ENCODE measurements around the gene PNPLA8.
A peak's percentile ranks its signal among the peaks of the same experiment; 100 is the strongest.
"Not testable (repeated sequence)": the region's sequence is repeated elsewhere in the genome, so short reads cannot be mapped to it uniquely, and the experiment has no call there.

The PNPLA8 gene, protein sequence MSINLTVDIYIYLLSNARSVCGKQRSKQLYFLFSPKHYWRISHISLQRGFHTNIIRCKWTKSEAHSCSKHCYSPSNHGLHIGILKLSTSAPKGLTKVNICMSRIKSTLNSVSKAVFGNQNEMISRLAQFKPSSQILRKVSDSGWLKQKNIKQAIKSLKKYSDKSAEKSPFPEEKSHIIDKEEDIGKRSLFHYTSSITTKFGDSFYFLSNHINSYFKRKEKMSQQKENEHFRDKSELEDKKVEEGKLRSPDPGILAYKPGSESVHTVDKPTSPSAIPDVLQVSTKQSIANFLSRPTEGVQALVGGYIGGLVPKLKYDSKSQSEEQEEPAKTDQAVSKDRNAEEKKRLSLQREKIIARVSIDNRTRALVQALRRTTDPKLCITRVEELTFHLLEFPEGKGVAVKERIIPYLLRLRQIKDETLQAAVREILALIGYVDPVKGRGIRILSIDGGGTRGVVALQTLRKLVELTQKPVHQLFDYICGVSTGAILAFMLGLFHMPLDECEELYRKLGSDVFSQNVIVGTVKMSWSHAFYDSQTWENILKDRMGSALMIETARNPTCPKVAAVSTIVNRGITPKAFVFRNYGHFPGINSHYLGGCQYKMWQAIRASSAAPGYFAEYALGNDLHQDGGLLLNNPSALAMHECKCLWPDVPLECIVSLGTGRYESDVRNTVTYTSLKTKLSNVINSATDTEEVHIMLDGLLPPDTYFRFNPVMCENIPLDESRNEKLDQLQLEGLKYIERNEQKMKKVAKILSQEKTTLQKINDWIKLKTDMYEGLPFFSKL

DNA sequence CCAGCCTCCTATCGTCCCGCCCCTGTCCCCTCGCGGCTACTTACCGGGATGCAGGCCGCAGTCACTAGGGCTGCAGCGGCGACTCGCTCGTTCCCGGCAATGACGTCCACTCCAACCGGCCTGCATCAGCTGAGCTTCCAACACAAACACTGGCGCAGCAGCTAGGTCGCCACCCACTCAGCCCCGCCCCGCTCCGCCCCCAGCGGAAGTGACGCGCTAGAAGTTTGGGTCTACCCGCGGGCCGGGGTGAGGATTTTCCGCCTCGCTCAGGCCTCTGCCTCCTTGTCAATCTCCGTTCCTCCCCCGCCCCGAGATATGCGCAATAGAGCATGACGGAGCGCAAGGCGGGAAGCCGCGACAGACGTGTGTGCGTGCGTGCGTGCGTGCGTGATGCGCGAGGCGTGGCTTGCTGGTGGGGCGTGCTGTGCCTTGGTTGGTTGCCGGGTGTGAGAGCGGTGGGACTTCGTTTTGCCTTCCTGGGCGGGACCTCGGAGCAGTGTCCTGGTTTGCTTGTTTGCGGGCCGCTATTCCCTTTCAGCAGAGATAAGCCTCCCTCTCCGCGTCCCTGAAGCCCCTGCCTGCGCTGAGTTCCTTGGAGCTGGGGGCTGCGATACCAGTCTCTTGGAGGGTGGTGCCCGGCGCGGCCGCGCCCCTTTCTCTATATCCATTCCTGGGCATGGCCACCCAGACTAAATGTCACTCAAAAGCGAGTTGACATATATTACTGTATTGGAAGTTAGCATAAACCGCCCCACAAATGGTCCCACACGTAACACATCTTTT, at the start of gene PNPLA8:
Gene PNPLA8, minus strand, starts transcription at position 151 of the 783 bp plus-strand sequence. CDS start 10,644 bp downstream, outside the sequence.
- peak; percentile 100 for DNase-seq

DNA sequence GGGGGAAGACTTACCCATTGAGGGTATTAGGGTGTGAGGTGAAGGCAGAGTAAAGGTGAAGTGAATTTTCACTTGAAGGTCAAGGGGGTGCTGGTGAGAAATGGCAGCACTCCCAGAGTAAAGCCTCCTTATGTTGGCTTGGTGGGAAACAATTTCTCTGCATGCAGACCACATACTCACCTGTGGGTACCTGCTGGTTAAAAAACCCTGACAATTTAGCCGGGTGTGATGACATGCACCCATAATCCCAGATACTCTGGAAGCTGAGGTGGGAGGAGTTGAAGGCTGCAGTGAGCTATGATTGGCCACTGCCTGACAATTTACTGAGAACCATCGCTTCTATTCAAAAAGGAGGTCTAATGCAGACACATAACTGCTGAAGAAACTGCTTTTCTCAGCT, 49.2 kb upstream of the PNPLA8 start:
- DNase-seq: no peak

DNA sequence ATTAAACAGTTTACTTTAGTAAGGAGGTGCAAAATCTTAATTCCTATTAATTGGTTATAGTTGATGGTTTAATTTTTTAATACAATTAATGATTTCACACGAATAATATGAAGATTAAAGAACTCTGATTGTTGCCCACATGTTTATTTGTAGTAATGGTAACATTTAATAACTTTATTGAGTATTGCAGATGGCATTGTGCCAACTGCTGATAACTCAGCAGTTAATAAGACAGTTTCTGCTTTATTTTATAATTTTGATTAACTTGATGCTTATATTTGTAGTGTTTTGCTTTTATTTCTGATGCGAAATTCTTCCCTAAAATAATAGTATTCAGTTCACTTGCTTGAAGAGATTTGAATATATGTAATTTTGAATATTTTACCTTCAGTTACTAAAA, 46.5 kb upstream of the PNPLA8 start:
- DNase-seq: no peak

DNA sequence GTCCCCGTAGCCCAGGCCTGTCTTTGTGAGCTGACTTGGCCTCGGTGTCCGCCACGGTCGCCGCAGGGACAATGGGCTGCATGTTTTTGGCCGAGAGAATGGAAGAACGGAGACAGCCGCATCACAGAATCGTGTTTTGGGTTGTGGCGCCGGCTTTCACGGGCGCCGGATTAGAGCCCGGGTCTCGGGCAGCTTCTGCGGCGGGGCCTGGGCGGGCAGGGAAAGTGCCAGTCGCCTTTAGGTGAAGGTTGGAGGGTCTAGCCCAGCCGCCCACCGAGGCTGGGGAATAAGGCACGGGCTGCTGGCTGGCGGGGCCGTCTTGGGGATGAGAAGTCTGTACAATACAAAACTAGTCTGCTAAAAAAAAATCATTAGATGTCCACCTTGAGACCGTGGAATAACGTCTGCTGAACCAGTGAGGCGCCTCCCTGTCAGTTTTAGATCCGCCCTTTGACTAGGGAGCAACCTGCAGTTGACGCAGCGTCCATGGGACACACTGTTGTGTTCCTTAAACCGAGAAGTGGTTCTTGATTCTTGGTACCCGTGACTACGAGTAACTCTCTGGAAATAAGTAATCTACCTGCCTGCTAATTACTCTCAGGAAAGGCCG, 44.3 kb upstream of the PNPLA8 start:
- peak; percentile 23 for DNase-seq

DNA sequence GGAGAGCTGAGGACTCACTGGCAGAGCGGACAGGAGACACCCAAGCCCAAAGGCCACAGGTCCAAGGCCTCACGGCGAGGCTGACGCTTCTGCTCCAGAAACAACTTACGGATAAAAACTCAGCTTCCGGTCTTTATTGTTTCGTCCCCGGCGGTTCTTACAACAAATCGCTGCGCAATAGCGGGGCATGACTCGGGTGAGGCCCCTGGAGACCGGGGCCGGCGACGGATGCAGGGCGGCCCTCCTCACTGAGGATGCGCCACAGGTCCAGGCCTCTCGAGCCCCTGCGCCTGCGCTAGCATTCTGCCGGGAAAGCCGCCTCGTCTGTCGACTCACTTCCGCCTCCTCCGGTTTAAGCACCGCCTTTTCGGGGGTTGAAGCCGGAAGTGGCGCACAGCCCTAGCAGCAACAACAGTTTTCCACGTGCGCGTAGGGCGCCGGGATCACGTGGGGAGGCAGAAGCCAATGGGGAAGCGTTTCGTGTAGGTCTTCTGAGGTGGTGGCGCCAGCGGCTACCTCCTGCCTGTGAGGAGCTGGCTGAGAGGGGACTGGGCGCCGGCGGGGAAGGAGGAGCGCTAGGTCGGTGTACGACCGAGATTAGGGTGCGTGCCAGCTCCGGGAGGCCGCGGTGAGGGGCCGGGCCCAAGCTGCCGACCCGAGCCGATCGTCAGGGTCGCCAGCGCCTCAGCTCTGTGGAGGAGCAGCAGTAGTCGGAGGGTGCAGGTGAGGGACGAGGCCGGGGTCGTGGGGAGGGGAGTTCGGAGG, 43.6 kb upstream of the PNPLA8 start, which contains the start of the genes DNAJB9 and THAP5:
Gene DNAJB9, plus strand, starts transcription at position 494 of the 765 bp plus-strand sequence. CDS start 1,853 bp downstream, outside the sequence.
Gene THAP5, minus strand, starts transcription at position 326 of the 765 bp plus-strand sequence. Its CDS starts 137 bp downstream, at position 189.
- DNase-seq: peak; percentile 99

DNA sequence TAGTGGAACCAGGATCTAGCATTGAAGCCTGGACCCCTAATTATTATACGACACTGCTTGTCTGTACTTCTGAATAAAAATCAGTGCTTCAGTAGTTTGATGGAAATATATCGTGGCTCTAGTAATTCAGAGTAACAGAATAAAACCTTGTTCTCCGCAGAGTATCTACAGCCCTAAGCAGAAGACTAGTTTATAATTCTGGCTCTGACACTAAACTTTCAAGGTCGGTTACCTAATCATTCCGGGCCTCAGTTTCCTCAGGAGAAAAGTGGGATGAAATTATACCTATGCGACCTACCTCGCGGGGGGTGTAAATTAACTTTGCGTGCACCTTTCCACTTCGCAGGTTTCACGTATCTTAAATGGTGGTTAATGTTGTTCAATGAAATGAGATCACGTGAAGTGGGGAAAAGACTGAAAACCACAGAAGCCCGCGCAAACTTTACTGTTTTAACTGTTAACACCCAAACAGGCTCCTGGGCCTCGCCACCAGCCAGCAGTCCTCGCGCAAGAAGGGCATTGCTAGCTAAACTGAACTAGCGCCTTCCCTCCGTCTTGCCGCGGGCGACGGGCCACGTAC, 43.0 kb upstream of the PNPLA8 start:
- DNase-seq: no peak

DNA sequence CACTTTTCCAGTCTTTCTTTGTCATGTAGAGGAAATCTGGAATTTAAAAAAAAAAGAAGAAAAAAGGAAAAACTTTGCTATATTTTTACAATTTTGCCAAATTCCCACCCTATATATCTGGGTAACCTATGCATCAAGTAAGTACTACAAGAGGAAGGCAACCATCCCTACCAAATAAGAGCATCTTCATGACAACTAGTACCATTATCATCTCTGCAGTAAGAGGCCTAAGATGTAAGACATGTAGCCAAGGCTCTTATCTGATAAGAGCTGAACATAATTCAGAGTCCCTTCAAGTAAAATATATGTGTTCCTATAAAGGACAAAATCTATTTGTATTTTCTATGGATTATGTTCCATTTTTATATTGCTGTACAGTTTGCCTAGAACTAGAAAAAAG, 40.1 kb upstream of the PNPLA8 start:
- DNase-seq: no peak

DNA sequence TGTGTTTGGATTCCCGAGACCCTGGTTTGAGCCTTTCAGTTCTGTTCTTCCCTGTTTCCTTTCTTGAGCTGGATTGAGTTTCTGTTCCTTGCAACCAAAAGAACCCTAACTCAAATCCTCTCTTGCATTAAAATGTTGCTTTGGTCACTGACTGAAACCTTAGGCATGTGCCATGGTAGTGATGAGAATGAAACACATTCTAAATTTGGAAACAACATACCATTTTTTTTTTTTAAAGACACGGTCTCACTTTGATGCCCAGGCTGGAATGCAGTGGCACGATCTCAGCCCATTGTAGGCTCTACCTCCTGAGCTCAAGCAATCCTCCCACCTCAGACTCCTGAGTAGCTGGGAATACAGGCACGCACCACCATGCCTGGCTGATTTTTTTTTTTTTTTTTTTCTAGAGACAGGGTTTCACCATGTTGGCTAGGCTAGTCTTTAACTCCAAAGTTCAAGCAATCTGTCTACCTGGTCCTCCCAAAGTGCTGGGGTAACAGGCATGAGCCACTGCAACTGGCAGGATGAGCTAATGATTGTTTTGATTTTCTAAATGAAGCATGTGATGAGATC, 35.2 kb upstream of the PNPLA8 start:
- peak; percentile 19 for DNase-seq

DNA sequence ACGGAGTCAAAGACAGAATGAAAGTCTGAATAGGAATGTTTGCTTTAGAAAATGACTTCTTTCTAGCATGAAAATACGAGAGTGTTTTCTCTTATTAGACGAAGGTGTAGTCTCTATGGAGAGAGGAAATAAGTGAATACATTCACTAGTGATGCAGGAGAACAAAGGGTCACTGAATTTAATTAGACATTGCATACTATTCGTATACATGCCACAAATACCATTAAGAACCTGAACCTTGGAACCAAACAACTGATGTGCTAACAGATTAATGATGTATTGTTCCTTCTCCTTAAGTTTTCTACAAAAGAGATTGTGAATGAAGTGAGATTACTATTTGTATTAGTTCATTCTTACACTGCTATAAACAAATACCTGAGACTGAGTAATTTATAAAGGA, 33.3 kb upstream of the PNPLA8 start:
- DNase-seq: no peak

DNA sequence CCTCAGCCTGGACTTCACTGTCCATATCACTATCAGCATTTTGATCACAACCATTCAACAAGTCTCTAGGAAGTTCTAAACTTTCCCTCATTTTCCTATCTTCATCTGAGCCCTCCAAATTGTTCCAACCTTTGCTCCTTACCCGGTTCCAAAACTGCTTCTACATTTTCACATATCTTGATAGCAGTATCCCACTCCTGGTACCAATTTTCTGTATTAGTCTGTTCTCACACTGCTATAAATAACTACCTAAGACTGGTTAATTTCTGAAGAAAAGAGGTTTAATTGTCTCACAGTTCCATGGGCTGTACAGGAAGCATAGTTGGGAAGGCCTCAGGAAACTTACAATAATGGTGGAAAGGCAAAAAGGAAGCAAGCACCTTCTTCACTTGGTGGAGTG, 31.7 kb upstream of the PNPLA8 start:
- DNase-seq: no peak

DNA sequence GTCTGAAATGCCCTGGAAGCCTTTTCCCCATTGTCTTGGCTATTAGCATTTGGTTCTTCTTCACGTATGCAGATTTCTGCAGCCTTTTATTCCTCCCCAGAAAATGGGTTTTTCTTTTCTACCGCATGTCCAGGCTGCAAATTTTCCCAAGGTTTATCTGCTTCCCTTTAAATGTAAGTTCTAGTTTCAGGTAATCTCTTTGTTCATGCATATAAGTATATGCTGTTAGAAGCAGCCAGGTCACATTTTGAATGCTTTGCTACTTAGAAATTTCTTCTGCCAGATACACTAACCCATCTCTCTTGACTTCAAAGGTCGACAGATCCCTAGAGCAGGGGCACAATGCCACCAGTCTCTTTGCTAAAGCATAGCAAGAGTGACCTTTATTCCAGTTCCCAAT, 31.3 kb upstream of the PNPLA8 start:
- no peak for DNase-seq

DNA sequence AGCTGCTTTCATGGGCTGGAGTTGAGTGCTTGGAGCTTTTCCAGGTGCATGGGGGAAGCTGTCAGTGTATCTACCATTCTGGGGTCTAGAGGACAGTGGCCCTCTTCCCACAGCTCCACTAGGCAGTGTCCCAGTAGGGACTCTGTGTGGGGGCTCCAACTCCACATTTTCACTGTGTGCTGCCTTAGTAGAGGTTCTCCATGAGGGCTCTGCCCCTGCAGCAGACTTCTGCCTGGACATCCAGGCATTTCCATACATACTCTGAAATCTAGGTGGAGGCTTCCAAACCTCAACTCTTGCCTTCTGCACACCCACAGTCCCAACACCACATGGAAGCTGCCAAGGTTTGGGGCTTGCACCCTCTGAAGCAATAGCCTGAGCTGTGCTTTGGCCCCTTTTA, 30.7 kb upstream of the PNPLA8 start:
- not testable (repeated sequence) for DNase-seq

DNA sequence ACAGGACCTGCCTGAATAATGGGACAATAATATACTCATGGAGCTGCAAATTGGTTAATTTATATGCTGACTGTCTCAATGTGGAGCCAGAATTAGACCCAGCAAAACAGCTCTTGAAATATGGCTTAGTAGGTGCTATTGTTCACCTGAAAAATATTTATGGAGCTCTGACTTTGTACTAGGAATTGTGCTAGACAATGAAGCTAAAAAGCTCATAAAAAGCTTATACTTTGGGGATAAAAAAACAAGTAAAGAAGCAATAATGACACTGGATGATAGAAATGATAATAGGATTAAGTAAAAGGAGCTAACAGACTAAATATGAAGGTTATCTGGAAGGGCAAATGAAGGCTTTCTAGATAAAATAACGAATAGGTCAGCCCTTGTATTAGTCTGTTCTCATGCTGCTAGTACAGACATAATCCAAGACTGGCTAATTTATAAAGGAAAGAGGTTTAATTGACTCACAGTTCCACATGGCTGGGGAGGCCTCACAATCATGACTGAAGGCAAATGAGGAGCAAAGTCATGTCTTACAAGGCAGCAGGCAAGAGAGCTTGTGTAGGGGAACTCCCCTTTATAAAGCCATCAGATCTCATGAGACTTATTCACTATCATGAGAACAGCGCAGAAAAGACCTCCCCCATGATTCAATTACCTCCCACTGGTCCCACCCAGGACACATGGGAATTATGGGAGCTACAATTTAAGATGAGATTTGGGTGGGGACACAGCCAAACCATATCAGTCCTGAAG, 22.4 kb upstream of the PNPLA8 start:
- DNase-seq: not testable (repeated sequence)

DNA sequence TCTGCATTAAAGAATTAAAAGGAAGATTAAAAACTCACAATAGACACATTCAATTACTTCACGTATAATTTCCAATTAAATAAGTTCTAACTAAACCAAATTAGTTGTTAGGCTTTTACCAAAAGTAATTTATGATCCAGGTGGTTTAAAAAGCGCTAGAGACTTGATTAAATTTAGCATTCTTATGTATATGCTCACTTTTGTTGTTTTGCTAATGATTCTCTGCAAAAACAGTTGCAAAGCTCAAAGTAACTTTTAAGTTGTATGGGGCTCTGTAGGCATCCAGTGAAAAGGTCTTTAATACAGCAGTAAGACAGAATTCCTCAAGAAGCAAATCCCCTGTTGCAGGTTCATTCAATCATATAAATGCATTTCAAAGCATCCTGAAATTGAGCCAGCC, 15.5 kb upstream of the PNPLA8 start:
- no peak for DNase-seq

DNA sequence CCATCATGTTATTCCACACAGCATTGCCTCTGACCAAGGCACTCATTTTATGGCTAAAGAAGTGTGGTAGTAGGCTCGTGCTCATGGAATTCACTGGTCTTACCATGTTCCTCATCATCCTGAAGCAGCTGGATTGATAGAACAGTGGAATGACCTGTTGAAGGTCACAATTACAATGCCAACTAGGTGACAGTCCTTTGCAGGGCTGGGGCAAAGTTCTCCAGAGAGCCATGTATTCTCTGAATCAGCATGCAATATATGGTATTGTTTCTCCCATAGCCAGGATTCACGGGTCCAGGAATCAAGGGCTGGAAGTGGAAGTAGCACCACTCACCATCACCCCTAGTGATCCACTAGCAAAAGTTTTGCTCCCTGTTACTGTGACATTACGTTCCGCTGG, 12.8 kb upstream of the PNPLA8 start:
- DNase-seq: not testable (repeated sequence)

DNA sequence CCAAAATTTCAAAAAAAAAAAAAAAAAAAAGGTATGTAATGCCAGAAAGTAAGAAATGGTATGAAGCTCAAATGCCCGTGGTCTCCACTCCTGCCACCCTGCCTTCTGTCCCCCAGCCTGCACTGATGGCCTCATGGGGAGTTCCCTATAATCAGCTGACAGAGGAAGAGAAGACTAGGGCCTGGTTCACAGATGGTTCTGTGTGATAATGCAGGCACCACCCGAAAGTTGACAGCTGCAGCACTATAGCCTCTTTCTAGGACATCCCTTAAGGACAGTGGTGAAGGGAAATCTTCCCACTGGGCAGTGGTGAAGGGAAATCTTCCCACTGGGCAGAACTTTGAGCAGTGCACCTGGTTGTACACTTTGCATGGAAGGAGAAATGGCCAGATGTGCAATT, 12.3 kb upstream of the PNPLA8 start:
- DNase-seq: not testable (repeated sequence)

DNA sequence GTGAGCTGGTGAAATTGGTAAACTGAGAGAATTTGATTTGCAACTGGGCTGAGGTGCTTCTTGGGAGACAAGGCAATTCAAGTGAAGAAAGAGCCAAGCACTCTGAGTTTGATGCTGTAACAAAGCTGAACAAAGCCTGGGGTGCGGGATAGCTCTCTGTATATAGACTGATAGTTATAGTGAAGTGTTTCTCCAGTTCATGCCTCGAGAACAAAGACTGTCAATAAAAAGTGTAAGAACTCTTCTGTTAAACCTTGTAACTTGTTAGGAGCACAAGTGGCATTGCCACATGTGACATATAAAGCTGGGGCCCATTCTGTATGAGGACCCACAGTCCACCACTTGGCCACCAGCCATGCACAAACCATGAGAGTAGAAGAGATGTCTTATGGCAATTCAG, 11.3 kb upstream of the PNPLA8 start:
- DNase-seq: no peak

DNA sequence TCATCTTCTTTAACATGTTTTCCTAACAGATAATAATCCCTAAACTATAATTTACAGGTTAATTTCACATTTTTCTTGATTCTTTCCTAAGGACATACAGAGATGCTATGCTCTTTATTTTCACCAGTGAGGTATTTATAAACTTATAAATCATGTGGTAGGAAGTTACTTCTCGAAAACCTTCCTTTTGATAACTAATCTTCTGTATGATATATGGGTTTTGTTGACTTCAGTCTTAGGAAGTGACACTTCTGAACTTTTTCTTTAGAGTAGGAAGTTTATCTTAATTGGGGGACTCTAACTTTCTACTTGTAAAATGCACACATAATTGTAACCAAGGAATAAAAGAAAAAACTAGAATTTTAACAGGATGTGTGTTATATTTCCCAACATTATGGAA, 9.8 kb upstream of the PNPLA8 start:
- DNase-seq: no peak

DNA sequence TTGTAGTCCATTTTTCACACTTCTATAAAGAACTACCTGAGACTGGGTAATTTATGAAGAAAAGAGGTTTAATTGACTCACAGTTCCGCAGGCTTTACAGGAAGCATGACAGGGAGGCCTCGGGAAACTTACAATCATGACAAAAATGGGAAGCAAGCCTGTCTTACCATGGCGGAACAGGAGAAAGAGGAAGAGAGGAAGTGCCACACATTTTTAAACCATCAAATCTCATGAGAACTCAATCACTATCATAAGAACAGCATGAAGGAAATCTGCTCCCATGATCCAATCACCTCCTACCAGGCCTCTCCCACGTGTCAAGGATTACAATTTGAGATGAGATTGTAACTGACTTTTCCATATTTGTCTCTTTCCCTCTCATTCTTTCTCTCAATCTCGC, 9.3 kb upstream of the PNPLA8 start:
- DNase-seq: no peak

DNA sequence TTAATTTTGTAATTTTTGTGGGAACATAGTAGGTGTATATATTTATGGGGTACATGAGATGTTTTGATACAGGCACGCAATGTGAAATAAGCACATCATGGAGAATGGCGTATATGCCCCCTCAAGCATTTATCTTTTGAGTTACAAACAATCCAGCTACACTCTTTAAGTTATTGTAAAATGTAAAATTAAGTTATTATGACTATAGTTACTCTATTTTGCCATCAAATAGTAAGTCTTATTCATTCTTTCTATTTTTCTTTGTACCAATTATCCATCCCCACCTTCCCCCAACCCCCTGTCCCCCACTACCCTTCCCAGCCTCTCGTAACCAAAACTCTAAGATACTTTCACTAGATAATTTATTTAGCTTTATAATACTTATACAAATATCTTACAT, 7.8 kb upstream of the PNPLA8 start:
- no peak for DNase-seq

All from fibroblast of skin of right quadriceps (primary cell).